Measurements from ENCODE around the gene NEAT1.

The NEAT1 gene

GRCh38 chr11:65399249-65399648 lies 23.3 kb upstream of the NEAT1 start:
- Histone ChIP-seq H3K4me3 (ENCODE audit: low read length in 2 of 2) (no peak overlapping the region), H3K9ac (ENCODE audit: low read depth in 1 of 2, low read length in 2 of 2) (no peak overlapping the region), H3K27ac (ENCODE audit: low read depth in 2 of 2, low read length in 2 of 2) (no peak overlapping the region), H3K9me3 (ENCODE audit: control insufficient read depth in 2 of 2, low read length in 2 of 2) (no peaks in the 10 kb centered on the region), H3K4me1 (ENCODE audit: control insufficient read depth in 2 of 2, insufficient read depth in 2 of 2, low read length in 2 of 2) (peaks cover 10 to 19% of the 10 kb centered on the region in 2 donors), H3K36me3 (ENCODE audit: control insufficient read depth in 2 of 2, insufficient read depth in 2 of 2, low read length in 2 of 2) (peaks cover 42 to 49% of the 10 kb centered on the region in 2 donors), H3K27me3 (ENCODE audit: control insufficient read depth in 2 of 2, insufficient read depth in 2 of 2, low read length in 2 of 2) (no peaks in the 10 kb centered on the region)

- no peak overlapping the region for H3K27ac ChIP-seq (ENCODE audit: low read depth in 2 of 2, low read length in 2 of 2)
- peaks cover 42 to 49% of the 10 kb centered on the region in 2 donors for H3K36me3 ChIP-seq (ENCODE audit: control insufficient read depth in 2 of 2, insufficient read depth in 2 of 2, low read length in 2 of 2)
Measured at GRCh38 chr11:65399845-65400244, 22.8 kb upstream of the NEAT1 start.

GRCh38 chr11:65400307-65401072 lies 22.1 kb upstream of the NEAT1 start:
- Histone ChIP-seq H3K36me3 (ENCODE audit: control insufficient read depth in 2 of 2, insufficient read depth in 2 of 2, low read length in 2 of 2) (peaks cover 43 to 52% of the 10 kb centered on the region in 2 donors), H3K27ac (ENCODE audit: low read depth in 2 of 2, low read length in 2 of 2) (peak overlapping the region; percentile 16 to 37), H3K9ac (ENCODE audit: low read depth in 1 of 2, low read length in 2 of 2) (peak overlapping the region in 1 of 2 donors; percentile 10), H3K27me3 (ENCODE audit: control insufficient read depth in 2 of 2, insufficient read depth in 2 of 2, low read length in 2 of 2) (no peaks in the 10 kb centered on the region), H3K9me3 (ENCODE audit: control insufficient read depth in 2 of 2, low read length in 2 of 2) (no peaks in the 10 kb centered on the region), H3K4me3 (ENCODE audit: low read length in 2 of 2) (no peak overlapping the region), H3K4me1 (ENCODE audit: control insufficient read depth in 2 of 2, insufficient read depth in 2 of 2, low read length in 2 of 2) (peaks cover 13 to 20% of the 10 kb centered on the region in 2 donors)

More at GRCh38 chr11:65399845-65400244, 22.8 kb upstream of the NEAT1 start:
- Histone ChIP-seq H3K4me3 (ENCODE audit: low read length in 2 of 2) (no peak overlapping the region), H3K4me1 (ENCODE audit: control insufficient read depth in 2 of 2, insufficient read depth in 2 of 2, low read length in 2 of 2) (peaks cover 13 to 20% of the 10 kb centered on the region in 2 donors), H3K27me3 (ENCODE audit: control insufficient read depth in 2 of 2, insufficient read depth in 2 of 2, low read length in 2 of 2) (no peaks in the 10 kb centered on the region), H3K9ac (ENCODE audit: low read depth in 1 of 2, low read length in 2 of 2) (no peak overlapping the region), H3K9me3 (ENCODE audit: control insufficient read depth in 2 of 2, low read length in 2 of 2) (no peaks in the 10 kb centered on the region)

GRCh38 chr11:65401073-65401802 lies 21.4 kb upstream of the NEAT1 start:
- peaks cover 39 to 49% of the 10 kb centered on the region in 2 donors for H3K36me3 ChIP-seq (ENCODE audit: control insufficient read depth in 2 of 2, insufficient read depth in 2 of 2, low read length in 2 of 2)

GRCh38 chr11:65401803-65402248 lies 20.8 kb upstream of the NEAT1 start:
- H3K4me1 ChIP-seq (ENCODE audit: control insufficient read depth in 2 of 2, insufficient read depth in 2 of 2, low read length in 2 of 2) = peaks cover 13 to 20% of the 10 kb centered on the region in 2 donors
- H3K9me3 ChIP-seq (ENCODE audit: control insufficient read depth in 2 of 2, low read length in 2 of 2) = no peaks in the 10 kb centered on the region
- no peak overlapping the region for H3K9ac ChIP-seq (ENCODE audit: low read depth in 1 of 2, low read length in 2 of 2)
- peaks cover 38 to 46% of the 10 kb centered on the region in 2 donors for H3K36me3 ChIP-seq (ENCODE audit: control insufficient read depth in 2 of 2, insufficient read depth in 2 of 2, low read length in 2 of 2)
- no peak overlapping the region for H3K4me3 ChIP-seq (ENCODE audit: low read length in 2 of 2)
- no peaks in the 10 kb centered on the region for H3K27me3 ChIP-seq (ENCODE audit: control insufficient read depth in 2 of 2, insufficient read depth in 2 of 2, low read length in 2 of 2)
- peak overlapping the region; percentile 58 to 60 for H3K27ac ChIP-seq (ENCODE audit: low read depth in 2 of 2, low read length in 2 of 2)

More at GRCh38 chr11:65401073-65401802, 21.4 kb upstream of the NEAT1 start:
- Histone ChIP-seq H3K4me3 (ENCODE audit: low read length in 2 of 2) (no peak overlapping the region), H3K27me3 (ENCODE audit: control insufficient read depth in 2 of 2, insufficient read depth in 2 of 2, low read length in 2 of 2) (no peaks in the 10 kb centered on the region), H3K9ac (ENCODE audit: low read depth in 1 of 2, low read length in 2 of 2) (peak overlapping the region in 1 of 2 donors; percentile 10), H3K27ac (ENCODE audit: low read depth in 2 of 2, low read length in 2 of 2) (peak overlapping the region; percentile 58 to 60), H3K4me1 (ENCODE audit: control insufficient read depth in 2 of 2, insufficient read depth in 2 of 2, low read length in 2 of 2) (peaks cover 13 to 20% of the 10 kb centered on the region in 2 donors), H3K9me3 (ENCODE audit: control insufficient read depth in 2 of 2, low read length in 2 of 2) (no peaks in the 10 kb centered on the region)

GRCh38 chr11:65402790-65403189 lies 19.8 kb upstream of the NEAT1 start:
- no peak overlapping the region for H3K27ac ChIP-seq (ENCODE audit: low read depth in 2 of 2, low read length in 2 of 2)

GRCh38 chr11:65403607-65404121 lies 18.9 kb upstream of the NEAT1 start:
- H3K27ac ChIP-seq (ENCODE audit: low read depth in 2 of 2, low read length in 2 of 2) = peak overlapping the region; percentile 57 to 71
- H3K27me3 ChIP-seq (ENCODE audit: control insufficient read depth in 2 of 2, insufficient read depth in 2 of 2, low read length in 2 of 2) = no peaks in the 10 kb centered on the region
- peaks cover 27 to 38% of the 10 kb centered on the region in 2 donors for H3K36me3 ChIP-seq (ENCODE audit: control insufficient read depth in 2 of 2, insufficient read depth in 2 of 2, low read length in 2 of 2)

More at GRCh38 chr11:65402790-65403189, 19.8 kb upstream of the NEAT1 start:
- H3K4me1 ChIP-seq (ENCODE audit: control insufficient read depth in 2 of 2, insufficient read depth in 2 of 2, low read length in 2 of 2) = peaks cover 13 to 20% of the 10 kb centered on the region in 2 donors
- peaks cover 31 to 40% of the 10 kb centered on the region in 2 donors for H3K36me3 ChIP-seq (ENCODE audit: control insufficient read depth in 2 of 2, insufficient read depth in 2 of 2, low read length in 2 of 2)
- no peaks in the 10 kb centered on the region for H3K9me3 ChIP-seq (ENCODE audit: control insufficient read depth in 2 of 2, low read length in 2 of 2)
- H3K9ac ChIP-seq (ENCODE audit: low read depth in 1 of 2, low read length in 2 of 2) = no peak overlapping the region
- H3K4me3 ChIP-seq (ENCODE audit: low read length in 2 of 2) = no peak overlapping the region
- no peaks in the 10 kb centered on the region for H3K27me3 ChIP-seq (ENCODE audit: control insufficient read depth in 2 of 2, insufficient read depth in 2 of 2, low read length in 2 of 2)

GRCh38 chr11:65404210-65404609 lies 18.4 kb upstream of the NEAT1 start:
- H3K4me1 ChIP-seq (ENCODE audit: control insufficient read depth in 2 of 2, insufficient read depth in 2 of 2, low read length in 2 of 2) = peaks cover 13 to 20% of the 10 kb centered on the region in 2 donors
- H3K4me3 ChIP-seq (ENCODE audit: low read length in 2 of 2) = no peak overlapping the region
- H3K9ac ChIP-seq (ENCODE audit: low read depth in 1 of 2, low read length in 2 of 2) = no peak overlapping the region
- peaks cover 29 to 41% of the 10 kb centered on the region in 2 donors for H3K36me3 ChIP-seq (ENCODE audit: control insufficient read depth in 2 of 2, insufficient read depth in 2 of 2, low read length in 2 of 2)
- H3K27ac ChIP-seq (ENCODE audit: low read depth in 2 of 2, low read length in 2 of 2) = peak overlapping the region; percentile 57 to 71
- H3K27me3 ChIP-seq (ENCODE audit: control insufficient read depth in 2 of 2, insufficient read depth in 2 of 2, low read length in 2 of 2) = no peaks in the 10 kb centered on the region
- no peaks in the 10 kb centered on the region for H3K9me3 ChIP-seq (ENCODE audit: control insufficient read depth in 2 of 2, low read length in 2 of 2)

More at GRCh38 chr11:65403607-65404121, 18.9 kb upstream of the NEAT1 start:
- H3K4me3 ChIP-seq (ENCODE audit: low read length in 2 of 2) = no peak overlapping the region
- no peak overlapping the region for H3K9ac ChIP-seq (ENCODE audit: low read depth in 1 of 2, low read length in 2 of 2)
- no peaks in the 10 kb centered on the region for H3K9me3 ChIP-seq (ENCODE audit: control insufficient read depth in 2 of 2, low read length in 2 of 2)
- H3K4me1 ChIP-seq (ENCODE audit: control insufficient read depth in 2 of 2, insufficient read depth in 2 of 2, low read length in 2 of 2) = peaks cover 13 to 20% of the 10 kb centered on the region in 2 donors

GRCh38 chr11:65404638-65405339 lies 17.8 kb upstream of the NEAT1 start:
- no peak overlapping the region for H3K9ac ChIP-seq (ENCODE audit: low read depth in 1 of 2, low read length in 2 of 2)
- H3K9me3 ChIP-seq (ENCODE audit: control insufficient read depth in 2 of 2, low read length in 2 of 2) = no peaks in the 10 kb centered on the region
- H3K4me3 ChIP-seq (ENCODE audit: low read length in 2 of 2) = no peak overlapping the region
- peaks cover 29 to 41% of the 10 kb centered on the region in 2 donors for H3K36me3 ChIP-seq (ENCODE audit: control insufficient read depth in 2 of 2, insufficient read depth in 2 of 2, low read length in 2 of 2)
- peak overlapping the region in 1 of 2 donors; percentile 71 for H3K27ac ChIP-seq (ENCODE audit: low read depth in 2 of 2, low read length in 2 of 2)
- H3K27me3 ChIP-seq (ENCODE audit: control insufficient read depth in 2 of 2, insufficient read depth in 2 of 2, low read length in 2 of 2) = no peaks in the 10 kb centered on the region
- H3K4me1 ChIP-seq (ENCODE audit: control insufficient read depth in 2 of 2, insufficient read depth in 2 of 2, low read length in 2 of 2) = peaks cover 13 to 20% of the 10 kb centered on the region in 2 donors

Data from mucosa of rectum (tissue), 2 donors.